Measurements from ENCODE around the gene CAPZA1. TPM values are rescaled to one million over a fixed set of nuclear protein-coding genes. Genes with fewer than 3 reads are reported as not detected.

The CAPZA1 gene
- total and polyA plus RNA-seq, 2 of the 8 experiments (the other 6 are each of a cell fraction or from before 2014, with no cell fraction given) = 48.9 to 107 TPM

DNA sequence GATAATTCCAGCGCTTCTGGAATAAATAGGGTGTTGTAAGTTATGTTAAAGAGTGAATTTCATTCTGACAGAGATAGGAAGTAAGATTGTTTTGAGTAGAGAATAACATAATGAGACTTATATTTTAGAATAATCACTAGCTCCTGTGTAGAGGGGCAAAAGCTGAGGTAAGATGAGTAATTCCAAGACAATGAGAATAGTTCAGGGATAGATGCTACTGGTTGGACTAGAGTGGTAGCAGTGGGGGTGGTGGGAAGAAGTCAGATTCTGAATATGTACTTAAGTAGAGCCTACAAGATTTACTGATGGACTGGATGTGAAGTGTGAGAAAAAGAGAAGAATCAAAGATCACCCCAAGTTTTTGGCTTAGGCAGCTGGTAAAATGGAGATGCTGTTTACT, 31.6 kb downstream of the CAPZA1 start:
- no peaks in the 10 kb centered on the region; the same call in 1 of the 2 replicates for H3K79me1 ChIP-seq (ENCODE audit: low read depth, low read length)
- ChIA-PET CTCF (ENCODE audit: partially characterized antibody) (interaction anchor here (1.3 to 1.8 kb wide), 3 partner anchors 10 to 37 kb away, joined by 4 to 7 read pairs (median 6); no protein-coding TSS in a partner anchor), POLR2A (ENCODE audit: partially characterized antibody) (interaction anchor here (0.6 kb wide), 1 partner anchor 43 kb away, joined by 3 read pairs; no protein-coding TSS in a partner anchor)
- H2BK15ac ChIP-seq (ENCODE audit: low read length) = no peak overlapping the region
- H3K23me2 ChIP-seq (ENCODE audit: low read depth, low read length) = no peaks in the 10 kb centered on the region
- H3K56ac ChIP-seq (replicated peaks; ENCODE audit: insufficient read length, low read depth, low read length) = no peak overlapping the region
- FAIRE-seq (no peak), DNase-seq (ENCODE audit: low read depth in 1 of 2, low spot score in 2 of 2) (no peak)
- H2BK12ac ChIP-seq (ENCODE audit: low read depth, low read length) = no peak overlapping the region
- no peak overlapping the region for H3K23ac ChIP-seq (ENCODE audit: insufficient read length)
- H2BK120ac ChIP-seq (replicated peaks; ENCODE audit: low read depth, low read length) = no peak overlapping the region
- H4K20me1 ChIP-seq (replicated peaks in 1 of 2; ENCODE audit: control insufficient read depth in 1 of 2, insufficient read depth in 2 of 2, low read length in 2 of 2) = no peaks in the 10 kb centered on the region
- no peak overlapping the region for H2AK5ac ChIP-seq (ENCODE audit: low read depth, low read length)
- no peak overlapping the region for H2BK20ac ChIP-seq (ENCODE audit: low read length)
- no peak overlapping the region for H3K9ac ChIP-seq (replicated peaks in 1 of 4; ENCODE audit: extremely low read depth in 1 of 4, low read depth in 3 of 4, low read length in 3 of 4)
- no peaks in the 10 kb centered on the region for H3K27me3 ChIP-seq (replicated peaks in 1 of 4; ENCODE audit: control insufficient read depth in 3 of 4, extremely low read depth in 1 of 4, insufficient read depth in 3 of 4, low read length in 3 of 4)
- H3K9me3 ChIP-seq (ENCODE audit: insufficient read depth in 2 of 2, low read depth in 1 of 2, low read length in 1 of 2) = no peaks in the 10 kb centered on the region
- no peak overlapping the region for H3K18ac ChIP-seq (ENCODE audit: extremely low read depth, low read length)
- no peak overlapping the region for H3K27ac ChIP-seq (ENCODE audit: low read depth, low read length)
- no peak overlapping the region for H4K91ac ChIP-seq (replicated peaks; ENCODE audit: insufficient read length, low read length)
- peaks cover 4 to 68% (median 19%) of the 10 kb centered on the region in 4 experiments; a peak in 6 of 8 replicates for H3K36me3 ChIP-seq (ENCODE audit: control insufficient read depth in 2 of 4, insufficient read depth in 4 of 4, low read length in 3 of 4)
- no peak overlapping the region for H3K14ac ChIP-seq (ENCODE audit: insufficient read length)
- no peaks in the 10 kb centered on the region for H3K4me1 ChIP-seq (replicated peaks in 1 of 4; ENCODE audit: control insufficient read depth in 3 of 4, insufficient read depth in 4 of 4, low read length in 3 of 4)
- H3K4me2 ChIP-seq (ENCODE audit: insufficient read depth in 1 of 2, low read depth in 2 of 2, low read length in 2 of 2) = no peak overlapping the region
- H3K4me3 ChIP-seq (ENCODE audit: extremely low read depth in 1 of 4, insufficient read depth in 2 of 4, low read depth in 3 of 4, low read length in 4 of 4) = no peak overlapping the region
- no peak overlapping the region for H2AFZ ChIP-seq (ENCODE audit: low read length)
- no peak overlapping the region for H3K4ac ChIP-seq (replicated peaks; ENCODE audit: insufficient read length, low read depth, low read length)
- peaks cover 0 to 8% of the 10 kb centered on the region in 2 experiments; a peak in 2 of 4 replicates for H3K79me2 ChIP-seq (ENCODE audit: control insufficient read depth in 1 of 2, insufficient read depth in 2 of 2, low read length in 2 of 2)
- 100% methylated on average over 1 of the region's 1 CpG; no CpG with 5 or more reads in 1 of the 2 experiments for WGBS, 2 experiments (ENCODE audit: extremely low coverage in 1 of 2, insufficient coverage in 1 of 2, insufficient read length in 1 of 2, insufficient replicate concordance in 2 of 2, low coverage in 1 of 2, low lambda C conversion rate in 2 of 2, missing lambda C conversion rate in 1 of 2)
- no peak overlapping the region for H4K5ac ChIP-seq (ENCODE audit: insufficient read length, low read depth, low read length)
- no peak overlapping the region for H2BK5ac ChIP-seq (ENCODE audit: low read depth, low read length)
- no peak overlapping the region for H4K8ac ChIP-seq (ENCODE audit: extremely low read depth, insufficient read depth, low read length)
- no peak for TF ChIP-seq EP300 (IDR thresholded peaks at IDR 0.05; ENCODE audit: borderline replicate concordance in 1 of 2, low read depth in 2 of 2, low read length in 2 of 2)
- no peak for TF ChIP-seq POLR2AphosphoS5 (IDR thresholded peaks at IDR 0.05; ENCODE audit: low read depth, low read length)
- TF ChIP-seq TEAD4 (IDR thresholded peaks at IDR 0.05; ENCODE audit: low read depth, low read length) = no peak
- no peak for TF ChIP-seq SIX5 (IDR thresholded peaks at IDR 0.05; ENCODE audit: low read depth, low read length)
- TF ChIP-seq NANOG (IDR thresholded peaks at IDR 0.05; ENCODE audit: insufficient read depth, low read depth, low read length, poor library complexity, severe bottlenecking) = no peak
- no peak for TF ChIP-seq HDAC6 (IDR thresholded peaks at IDR 0.05; ENCODE audit: low read depth, low read length)
- no peak for TF ChIP-seq RFX5 (IDR thresholded peaks at IDR 0.05; ENCODE audit: borderline replicate concordance, low read depth, low read length)
- no peak for TF ChIP-seq GABPA (IDR thresholded peaks at IDR 0.05; ENCODE audit: borderline replicate concordance, insufficient read depth, low read length)
- no peak for TF ChIP-seq KDM5A (IDR thresholded peaks at IDR 0.05; ENCODE audit: low read length)
- TF ChIP-seq PHF8 (conservative IDR thresholded peaks at IDR 0.05; ENCODE audit: low read depth, low read length) = no peak
- no peak for TF ChIP-seq ATF2 (IDR thresholded peaks at IDR 0.05; ENCODE audit: low read length)
- no peak for TF ChIP-seq SP1 (IDR thresholded peaks at IDR 0.05; ENCODE audit: low read depth, low read length)
